ENCODE data around the gene CLEC2B.
"Not testable (repeated sequence)": the region's sequence is repeated elsewhere in the genome, so short reads cannot be mapped to it uniquely, and the experiment has no call there.

Gene CLEC2B

DNA sequence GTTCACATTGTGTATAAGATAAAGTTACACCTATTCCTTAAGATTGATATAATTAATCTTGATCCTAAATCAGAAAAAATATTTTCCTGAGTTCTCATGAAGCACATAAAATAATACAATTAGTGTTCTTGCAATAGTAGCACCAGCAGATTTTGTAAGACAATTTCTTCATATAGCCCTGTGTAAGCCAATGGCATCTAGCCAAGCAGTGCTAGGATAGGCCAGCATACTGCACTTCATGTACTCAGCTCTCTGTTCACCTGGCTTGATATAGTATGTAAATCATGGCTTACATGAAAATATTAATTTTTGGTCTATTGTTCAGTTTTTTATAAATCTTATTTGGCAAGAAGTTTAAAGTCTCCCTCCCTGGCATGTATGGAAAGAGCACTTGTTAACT is 14.0 kb upstream of the CLEC2B start:
- Mint-ChIP-seq H3K36me3 (ENCODE audit: low read depth) (no peaks in the 10 kb centered on the region), H3K9me3 (no peaks in the 10 kb centered on the region), H3K4me3 (no peak overlapping the region), H3K27me3 (ENCODE audit: low read depth) (peaks cover 4% of the 10 kb centered on the region), H3K4me1 (ENCODE audit: low read depth) (peaks cover 17% of the 10 kb centered on the region), H3K27ac (no peak overlapping the region)
- DNase-seq (ENCODE audit: low spot score): no peak

DNA sequence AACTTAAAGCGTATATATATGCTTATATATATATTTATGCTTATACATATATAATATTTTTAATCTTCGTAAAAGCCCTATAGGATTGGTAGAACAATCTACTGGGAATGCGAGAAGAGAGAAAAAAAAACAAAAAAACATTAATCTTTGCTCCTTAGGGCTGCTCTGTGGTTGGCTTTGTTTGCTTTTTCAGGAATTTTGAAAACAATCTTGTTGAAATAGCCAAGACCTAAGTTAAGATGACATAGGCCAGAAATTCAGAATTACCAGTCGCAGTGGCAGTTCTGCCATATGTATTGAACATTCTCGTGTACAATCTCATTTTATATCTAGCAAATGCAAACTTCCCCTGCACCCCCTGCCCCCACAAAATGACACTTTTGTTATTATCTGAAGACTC is 12.8 kb upstream of the CLEC2B start:
- no peak overlapping the region for H3K4me3 Mint-ChIP-seq
- DNase-seq (ENCODE audit: low spot score): no peak
- peaks cover 16% of the 10 kb centered on the region for H3K4me1 Mint-ChIP-seq (ENCODE audit: low read depth)
- H3K9me3 Mint-ChIP-seq: no peaks in the 10 kb centered on the region
- H3K36me3 Mint-ChIP-seq (ENCODE audit: low read depth): no peaks in the 10 kb centered on the region
- peaks cover 4% of the 10 kb centered on the region for H3K27me3 Mint-ChIP-seq (ENCODE audit: low read depth)
- H3K27ac Mint-ChIP-seq: no peak overlapping the region

DNA sequence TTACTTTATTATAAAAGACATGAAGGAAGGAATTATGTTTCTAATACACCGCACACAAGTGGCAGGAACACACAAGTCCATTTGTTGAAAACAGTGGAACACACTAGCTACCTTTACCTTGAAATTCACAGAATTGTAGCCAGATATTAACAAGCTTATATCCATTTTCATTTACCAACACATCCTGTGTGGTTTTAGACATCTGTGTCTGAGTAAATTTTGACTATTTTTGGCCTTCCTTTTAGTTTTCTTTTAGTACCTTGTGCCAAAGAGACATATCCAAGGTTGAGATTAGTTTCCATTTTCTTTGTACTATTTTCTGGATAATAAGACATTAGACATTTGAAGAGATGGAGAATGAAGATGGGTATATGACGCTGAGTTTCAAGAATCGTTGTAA is 12.1 kb upstream of the CLEC2B start, which contains the start of gene KLRF2:
Gene KLRF2 (plus strand): TSS at position 244 of the 400 bp plus-strand sequence. CDS start 107 bp downstream, at position 351.
- H3K27me3 Mint-ChIP-seq (ENCODE audit: low read depth): peaks cover 2% of the 10 kb centered on the region
- peaks cover 16% of the 10 kb centered on the region for H3K4me1 Mint-ChIP-seq (ENCODE audit: low read depth)
- H3K36me3 Mint-ChIP-seq (ENCODE audit: low read depth): no peaks in the 10 kb centered on the region
- no peak within 1 kb of the TSS for H3K27ac Mint-ChIP-seq
- H3K4me3 Mint-ChIP-seq: no peak within 1 kb of the TSS
- no peak for DNase-seq (ENCODE audit: low spot score)
- H3K9me3 Mint-ChIP-seq: no peaks in the 10 kb centered on the region

DNA sequence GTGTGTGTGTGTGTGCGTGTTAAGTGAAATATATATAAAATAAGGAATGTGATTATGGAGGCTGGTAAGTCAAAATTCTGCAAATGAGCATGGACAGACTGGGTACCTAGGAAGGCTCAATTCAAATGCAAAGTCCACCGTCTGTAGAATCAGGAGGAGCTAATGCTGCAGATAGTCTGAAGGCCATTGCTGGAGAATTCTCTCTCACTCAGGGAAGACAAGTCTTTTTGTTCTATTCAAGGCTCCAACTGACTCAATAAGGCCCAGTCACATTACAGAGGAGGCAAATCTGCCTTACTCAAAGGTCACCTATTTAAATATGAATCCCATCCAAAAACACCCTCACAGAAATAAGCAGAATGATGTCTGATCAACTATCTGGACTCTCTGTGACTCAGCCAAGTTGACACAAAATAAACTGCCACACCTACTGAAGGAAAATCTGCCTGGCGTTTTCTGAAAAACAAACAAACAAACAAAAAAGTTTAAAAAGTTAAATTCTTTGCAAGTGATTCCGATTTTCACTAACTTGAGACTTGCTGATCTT is 11.5 kb upstream of the CLEC2B start:
- Mint-ChIP-seq H3K27me3 (ENCODE audit: low read depth) (no peaks in the 10 kb centered on the region), H3K27ac (no peak overlapping the region), H3K9me3 (no peaks in the 10 kb centered on the region), H3K4me3 (no peak overlapping the region), H3K36me3 (ENCODE audit: low read depth) (no peaks in the 10 kb centered on the region), H3K4me1 (ENCODE audit: low read depth) (peaks cover 16% of the 10 kb centered on the region)
- DNase-seq (ENCODE audit: low spot score): no peak

DNA sequence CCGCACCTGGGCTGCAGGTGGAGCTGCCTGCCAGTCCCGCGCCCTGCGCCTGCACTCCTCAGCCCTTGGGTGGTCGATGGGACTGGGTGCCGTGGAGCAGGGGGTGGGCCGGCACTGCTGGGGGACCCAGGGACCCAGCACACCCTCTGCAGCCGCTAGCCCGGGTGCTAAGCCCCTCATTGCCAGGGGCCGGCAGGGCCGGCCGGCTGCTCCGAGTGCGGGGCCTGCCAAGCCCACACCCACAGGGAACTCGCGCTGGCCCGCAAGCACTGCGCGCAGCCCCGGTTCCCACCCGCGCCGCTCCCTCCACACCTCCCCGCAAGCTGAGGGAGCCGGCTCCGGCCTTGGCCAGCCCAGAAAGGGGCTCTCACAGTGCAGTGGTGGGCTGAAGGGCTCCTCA is 7.0 kb upstream of the CLEC2B start:
- not testable (repeated sequence) for H3K4me3 Mint-ChIP-seq; H3K27ac Mint-ChIP-seq; H3K36me3 Mint-ChIP-seq (ENCODE audit: low read depth); H3K9me3 Mint-ChIP-seq; DNase-seq (ENCODE audit: low spot score); H3K27me3 Mint-ChIP-seq (ENCODE audit: low read depth)
- peaks cover 15% of the 10 kb centered on the region for H3K4me1 Mint-ChIP-seq (ENCODE audit: low read depth)

DNA sequence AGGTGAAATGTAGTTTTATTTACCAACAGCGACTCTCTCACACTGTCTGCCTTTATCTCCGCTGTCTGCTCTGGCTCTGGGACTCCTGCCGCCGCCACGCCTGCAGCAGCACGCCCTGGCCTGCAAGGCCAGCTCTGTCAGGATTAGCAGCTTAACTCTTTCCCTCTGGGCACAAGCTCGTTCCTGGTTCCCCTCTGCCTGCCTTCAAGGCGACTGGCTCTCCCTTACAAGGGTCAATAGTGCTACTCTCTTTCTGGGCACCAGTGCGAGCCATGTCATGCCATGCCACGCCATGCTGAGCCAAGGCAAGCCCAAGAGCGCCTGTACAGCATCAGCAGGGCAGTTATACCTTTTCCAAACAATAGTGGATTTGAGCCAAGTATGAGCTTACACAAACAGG is 3.6 kb upstream of the CLEC2B start:
- Mint-ChIP-seq H3K9me3 (no peaks in the 10 kb centered on the region), H3K27me3 (ENCODE audit: low read depth) (no peaks in the 10 kb centered on the region), H3K27ac (no peak overlapping the region), H3K4me1 (ENCODE audit: low read depth) (peaks cover 15% of the 10 kb centered on the region), H3K36me3 (ENCODE audit: low read depth) (peaks cover 2% of the 10 kb centered on the region), H3K4me3 (no peak overlapping the region)
- DNase-seq (ENCODE audit: low spot score): no peak

DNA sequence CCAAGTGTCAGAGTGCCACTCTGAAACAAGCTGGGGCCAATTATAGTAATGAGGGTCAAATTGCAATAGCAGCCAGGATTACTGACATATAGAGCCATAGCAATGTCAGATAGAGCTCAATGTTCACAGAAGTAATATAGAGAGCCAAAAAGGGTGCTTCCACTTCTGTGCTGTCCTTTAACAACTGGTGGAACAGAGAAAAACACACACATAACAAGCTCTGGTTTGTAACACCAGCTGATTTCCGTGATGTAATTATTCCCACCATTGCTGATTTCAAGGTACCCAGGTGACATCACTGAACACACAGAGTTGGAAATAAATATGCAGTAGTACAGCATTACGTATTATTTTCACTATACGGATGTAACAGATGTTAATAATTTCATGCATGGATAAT is 3.0 kb upstream of the CLEC2B start:
- H3K27me3 Mint-ChIP-seq (ENCODE audit: low read depth): no peaks in the 10 kb centered on the region
- no peak overlapping the region for H3K4me3 Mint-ChIP-seq
- H3K9me3 Mint-ChIP-seq: no peaks in the 10 kb centered on the region
- no peak overlapping the region for H3K27ac Mint-ChIP-seq
- DNase-seq (ENCODE audit: low spot score): no peak
- peaks cover 3% of the 10 kb centered on the region for H3K36me3 Mint-ChIP-seq (ENCODE audit: low read depth)
- H3K4me1 Mint-ChIP-seq (ENCODE audit: low read depth): peaks cover 16% of the 10 kb centered on the region

DNA sequence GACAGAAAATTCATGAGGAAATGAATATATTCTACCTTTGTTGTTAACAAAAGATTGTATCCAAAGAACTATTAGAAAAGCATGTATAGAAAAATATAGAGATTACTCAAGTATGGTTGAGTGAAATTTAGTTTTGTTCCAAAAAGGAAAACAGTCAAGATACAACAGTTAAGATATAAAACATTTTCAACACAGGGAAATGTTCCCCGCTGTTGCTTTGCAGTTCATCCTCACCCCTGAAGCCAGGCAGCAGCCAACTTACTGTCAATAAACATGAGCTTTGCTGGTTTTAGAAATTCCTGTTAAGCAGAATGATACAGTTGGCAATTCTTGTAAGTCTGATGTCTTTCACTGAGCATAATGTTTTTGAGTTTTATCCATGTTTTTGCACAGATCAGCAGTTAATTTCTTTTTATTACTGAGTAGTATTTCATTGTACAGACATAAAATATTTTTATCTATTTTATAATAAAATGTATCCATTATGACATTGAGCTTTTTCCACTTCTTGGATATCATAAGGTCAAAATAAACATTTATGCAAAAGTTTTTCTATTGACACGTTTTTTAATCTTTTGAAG is 1.2 kb upstream of the CLEC2B start:
- Mint-ChIP-seq H3K36me3 (ENCODE audit: low read depth) (peaks cover 6% of the 10 kb centered on the region), H3K4me1 (ENCODE audit: low read depth) (peaks cover 30% of the 10 kb centered on the region)
- no peak for DNase-seq (ENCODE audit: low spot score)

DNA sequence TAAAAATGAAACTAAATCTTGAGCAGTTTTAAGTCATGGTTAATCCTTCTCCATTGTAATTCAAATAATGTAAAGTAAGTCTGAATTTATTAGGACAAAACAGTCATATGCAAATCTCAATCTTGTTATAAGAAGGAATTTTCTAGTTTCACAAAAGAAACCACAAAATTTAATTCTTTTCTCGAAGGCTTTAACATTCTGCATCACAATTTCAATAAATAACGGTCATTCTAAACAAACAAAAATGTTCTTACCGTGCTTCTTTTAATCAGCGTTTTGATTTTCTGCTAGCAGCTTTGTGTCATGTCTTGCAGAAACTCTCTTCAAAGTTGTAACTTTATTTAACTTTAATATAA is 225 bp downstream of the CLEC2B start:
- peak overlapping the region; percentile 95 for H3K27ac Mint-ChIP-seq

More for the DNA sequence above, 1.2 kb upstream of the CLEC2B start:
- Mint-ChIP-seq H3K9me3 (no peaks in the 10 kb centered on the region), H3K27me3 (ENCODE audit: low read depth) (no peaks in the 10 kb centered on the region), H3K4me3 (peak overlapping the region; percentile 94), H3K27ac (peak overlapping the region; percentile 95)

DNA sequence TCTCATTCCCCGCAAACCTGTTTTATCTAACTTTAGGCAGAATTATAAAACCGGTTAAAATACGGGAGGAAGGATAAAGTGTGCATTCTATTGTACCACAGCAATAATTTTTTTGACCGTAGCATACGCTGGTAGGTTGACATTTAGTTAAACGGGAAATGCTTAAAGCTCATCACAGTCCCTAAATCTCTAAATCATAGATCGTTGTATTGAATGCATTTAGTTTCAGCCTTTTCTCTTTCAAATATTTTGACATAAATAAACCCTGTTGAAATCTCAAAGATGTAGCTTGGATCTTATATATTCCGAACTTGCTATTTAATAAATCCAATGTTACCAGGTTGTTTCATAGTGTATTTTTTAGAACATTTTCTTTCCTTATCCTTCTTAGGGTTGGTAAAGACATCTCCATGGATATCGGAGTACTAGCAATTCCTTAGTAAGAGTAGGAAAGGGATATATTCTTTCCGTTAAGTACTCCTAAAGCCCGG is 798 bp downstream of the CLEC2B start:
- H3K9me3 Mint-ChIP-seq: peaks cover 10% of the 10 kb centered on the region
- H3K4me3 Mint-ChIP-seq: peak overlapping the region; percentile 94
- H3K36me3 Mint-ChIP-seq (ENCODE audit: low read depth): peaks cover 16% of the 10 kb centered on the region
- H3K27me3 Mint-ChIP-seq (ENCODE audit: low read depth): no peaks in the 10 kb centered on the region
- H3K4me1 Mint-ChIP-seq (ENCODE audit: low read depth): peaks cover 45% of the 10 kb centered on the region
- H3K27ac Mint-ChIP-seq: peak overlapping the region; percentile 95
- DNase-seq (ENCODE audit: low spot score): no peak

More for the DNA sequence above, 225 bp downstream of the CLEC2B start:
- Mint-ChIP-seq H3K36me3 (ENCODE audit: low read depth) (peaks cover 10% of the 10 kb centered on the region), H3K9me3 (peaks cover 4% of the 10 kb centered on the region), H3K27me3 (ENCODE audit: low read depth) (no peaks in the 10 kb centered on the region), H3K4me1 (ENCODE audit: low read depth) (peaks cover 41% of the 10 kb centered on the region), H3K4me3 (peak overlapping the region; percentile 94)
- no peak for DNase-seq (ENCODE audit: low spot score)

DNA sequence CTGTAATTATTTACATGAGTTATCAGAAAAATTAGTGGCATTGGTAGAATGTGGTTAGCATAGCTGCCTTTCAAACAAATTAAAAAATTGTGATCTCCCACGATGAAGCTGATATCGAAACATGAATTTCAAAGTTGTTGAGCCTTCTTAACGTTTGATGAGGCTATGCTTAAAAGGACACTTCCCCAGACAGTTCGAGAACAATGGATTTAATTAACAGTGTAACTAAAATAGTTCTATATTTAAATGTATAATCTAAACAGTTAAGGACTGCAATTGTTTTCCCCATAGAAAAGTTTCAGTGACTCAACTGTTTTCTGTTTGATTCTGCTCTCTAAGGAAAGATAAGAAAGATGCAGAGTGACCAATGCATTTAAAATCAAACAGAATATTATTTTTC is 1.6 kb downstream of the CLEC2B start:
- H3K27ac Mint-ChIP-seq: peak overlapping the region; percentile 89
- peak overlapping the region; percentile 84 for H3K4me3 Mint-ChIP-seq
- peaks cover 17% of the 10 kb centered on the region for H3K9me3 Mint-ChIP-seq
- peaks cover 24% of the 10 kb centered on the region for H3K36me3 Mint-ChIP-seq (ENCODE audit: low read depth)
- DNase-seq (ENCODE audit: low spot score): no peak
- no peaks in the 10 kb centered on the region for H3K27me3 Mint-ChIP-seq (ENCODE audit: low read depth)
- peaks cover 47% of the 10 kb centered on the region for H3K4me1 Mint-ChIP-seq (ENCODE audit: low read depth)

DNA sequence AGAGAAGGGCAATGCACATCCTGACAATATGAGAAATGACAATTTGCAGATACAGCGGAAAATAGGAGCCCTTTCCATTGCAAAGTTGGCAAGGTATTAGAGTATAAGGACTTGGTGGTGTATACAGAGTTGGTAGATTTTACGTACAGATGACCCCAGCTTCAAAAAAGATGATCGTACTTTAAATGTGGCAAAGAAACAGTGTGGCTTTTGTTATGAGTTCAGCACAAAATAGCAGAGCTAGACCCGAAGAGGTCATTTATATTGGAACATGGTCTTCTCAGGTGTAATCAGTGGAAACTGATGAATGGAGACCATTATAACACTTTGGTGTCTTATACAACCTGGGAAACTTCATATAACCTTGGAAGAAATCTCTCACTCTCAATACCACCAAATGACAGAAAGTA is 2.3 kb downstream of the CLEC2B start:
- H3K27ac Mint-ChIP-seq: peak overlapping the region; percentile 90
- peak overlapping the region; percentile 84 for H3K4me3 Mint-ChIP-seq
- peaks cover 26% of the 10 kb centered on the region for H3K36me3 Mint-ChIP-seq (ENCODE audit: low read depth)
- DNase-seq (ENCODE audit: low spot score): no peak
- H3K27me3 Mint-ChIP-seq (ENCODE audit: low read depth): no peaks in the 10 kb centered on the region
- peaks cover 48% of the 10 kb centered on the region for H3K4me1 Mint-ChIP-seq (ENCODE audit: low read depth)
- H3K9me3 Mint-ChIP-seq: peaks cover 19% of the 10 kb centered on the region

DNA sequence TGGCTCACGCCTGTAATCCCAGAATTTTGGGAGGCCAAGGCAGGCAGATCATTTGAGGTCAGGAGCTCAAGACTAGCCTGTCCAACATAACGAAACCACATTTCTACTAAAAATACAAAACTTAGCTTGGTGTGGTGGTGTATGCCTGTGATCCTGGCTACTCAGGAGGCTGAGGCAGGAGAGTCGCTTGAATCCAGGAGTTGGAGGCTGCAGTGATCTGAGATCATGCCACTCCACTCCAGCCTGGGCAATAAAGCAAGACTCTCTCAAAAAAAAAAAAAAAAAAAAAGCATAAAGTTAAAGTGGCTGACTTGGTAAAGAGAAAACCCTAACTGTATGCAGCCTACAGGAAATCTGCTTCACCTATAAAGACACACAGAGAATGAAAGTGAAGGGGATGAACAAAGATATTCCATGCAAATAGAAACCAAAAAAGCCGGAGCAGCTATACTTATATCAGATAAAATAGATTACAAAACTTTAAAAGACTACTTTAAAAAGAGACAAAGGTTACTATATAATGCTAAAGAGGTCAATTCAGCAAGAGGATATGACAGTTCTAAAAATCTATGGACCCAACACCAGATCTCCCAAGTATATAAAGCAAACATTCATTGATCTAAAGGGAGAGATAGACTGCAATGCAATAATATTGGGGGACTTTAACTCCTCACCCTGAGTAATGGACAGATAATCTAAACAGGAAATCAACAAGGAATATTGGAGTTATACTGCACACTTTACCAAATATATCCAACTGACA is 4.1 kb downstream of the CLEC2B start:
- Mint-ChIP-seq H3K4me3 (peak overlapping the region; percentile 83), H3K27me3 (ENCODE audit: low read depth) (no peaks in the 10 kb centered on the region), H3K4me1 (ENCODE audit: low read depth) (peaks cover 43% of the 10 kb centered on the region), H3K36me3 (ENCODE audit: low read depth) (peaks cover 30% of the 10 kb centered on the region), H3K27ac (peak overlapping the region; percentile 86), H3K9me3 (peaks cover 19% of the 10 kb centered on the region)
- DNase-seq (ENCODE audit: low spot score): no peak

DNA sequence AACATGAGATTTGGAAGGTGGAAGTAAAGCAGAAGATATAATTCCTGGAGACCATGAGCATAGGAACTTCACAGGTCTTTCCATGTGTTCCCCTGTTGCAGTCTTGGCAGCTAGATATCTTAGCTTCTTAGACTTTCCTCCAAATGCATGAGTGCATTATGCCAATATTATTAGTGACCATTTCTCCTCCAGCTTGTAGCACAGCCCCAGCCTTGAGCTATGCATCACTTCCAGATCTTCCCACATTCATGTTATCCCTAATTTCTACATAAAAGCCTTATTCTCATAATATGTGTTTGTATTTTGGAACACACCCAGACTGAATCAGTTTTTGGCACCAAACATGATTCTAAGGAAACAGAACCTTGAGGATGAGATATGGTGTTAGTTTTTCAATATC is 11.0 kb downstream of the CLEC2B start:
- H3K27me3 Mint-ChIP-seq (ENCODE audit: low read depth): peaks cover 2% of the 10 kb centered on the region
- H3K9me3 Mint-ChIP-seq: peaks cover 7% of the 10 kb centered on the region
- peaks cover 6% of the 10 kb centered on the region for H3K4me1 Mint-ChIP-seq (ENCODE audit: low read depth)
- H3K27ac Mint-ChIP-seq: no peak overlapping the region
- DNase-seq (ENCODE audit: low spot score): no peak
- H3K4me3 Mint-ChIP-seq: no peak overlapping the region
- H3K36me3 Mint-ChIP-seq (ENCODE audit: low read depth): peaks cover 54% of the 10 kb centered on the region
